Neural progenitor cell (in vitro differentiated cells): ENCODE data around the gene LYVE1. TPM values are rescaled to one million over a fixed set of nuclear protein-coding genes. Genes with fewer than 3 reads are reported as not detected.

ENCODE experiments used
- DNase-seq: peaks from one replicate; pipeline ENCODE4 v3.0.0-alpha.2; 2016; ENCODE audit warnings: low spot score
- H2AFZ ChIP-seq: fragments of 200-600 bp; sonication (generic); replicated peaks from 2 replicates; pipeline ENCODE4 v1.6.1; 2016; ENCODE audit warnings: antibody characterized with exemption
- H3F3A ChIP-seq: fragments of 200-600 bp; sonication (generic); 2 replicates; pipeline ENCODE4 v1.6.1; 2016; ENCODE audit warnings: antibody characterized with exemption, low read depth
- H3K27ac ChIP-seq: fragments of 200-600 bp; sonication (generic); 2 replicates; pipeline ENCODE4 v1.5.1; 2016; ENCODE audit warnings: mild to moderate bottlenecking
- H3K27me3 ChIP-seq: fragments of 200-600 bp; sonication (generic); 2 replicates; pipeline ENCODE4 v1.6.1; 2016; ENCODE audit warnings: mild to moderate bottlenecking, moderate library complexity
- H3K36me3 ChIP-seq: fragments of 200-600 bp; sonication (generic); 2 replicates; pipeline ENCODE4 v1.5.1; 2016
- H3K4me1 ChIP-seq: fragments of 200-600 bp; sonication (generic); 2 replicates; pipeline ENCODE4 v1.6.1; 2016; ENCODE audit warnings: mixed run types
- H3K4me2 ChIP-seq: fragments of 200-600 bp; sonication (generic); 2 replicates; pipeline ENCODE4 v1.6.1; 2016
- H3K4me3 ChIP-seq: fragments of 200-600 bp; sonication (generic); 2 replicates; pipeline ENCODE4 v1.5.1; 2016
- H3K79me2 ChIP-seq: fragments of 200-600 bp; sonication (generic); 2 replicates; pipeline ENCODE4 v1.6.1; 2016; ENCODE audit warnings: low read depth
- H3K9ac ChIP-seq: fragments of 200-600 bp; sonication (generic); 2 replicates; pipeline ENCODE4 v1.6.1; 2016
- H3K9me3 ChIP-seq: fragments of 200-600 bp; sonication (generic); 2 replicates; pipeline ENCODE4 v1.5.1; 2016; ENCODE audit warnings: low read depth
- H4K20me1 ChIP-seq: fragments of 200-600 bp; sonication (generic); 2 replicates; pipeline ENCODE4 v1.6.1; 2016; ENCODE audit warnings: low read depth
- H3K27ac Mint-ChIP-seq: 3 replicates; pipeline ENCODE4 v1.8.0; 2021; ENCODE audit warnings: mixed read lengths
- H3K27me3 Mint-ChIP-seq: 2 replicates; pipeline ENCODE4 v1.8.0; 2022; ENCODE audit warnings: low read depth, mild to moderate bottlenecking, inconsistent platforms, moderate library complexity, mixed read lengths; ENCODE audit not compliant: insufficient read depth
- H3K36me3 Mint-ChIP-seq: 3 replicates; pipeline ENCODE4 v1.8.0; 2021; ENCODE audit warnings: mixed read lengths
- H3K4me1 Mint-ChIP-seq: 3 replicates; pipeline ENCODE4 v1.8.0; 2021; ENCODE audit warnings: mixed read lengths
- H3K4me3 Mint-ChIP-seq: 3 replicates; pipeline ENCODE4 v1.8.0; 2021; ENCODE audit warnings: mild to moderate bottlenecking, moderate library complexity, mixed read lengths
- H3K9me3 Mint-ChIP-seq: 3 replicates; pipeline ENCODE4 v1.8.0; 2020; ENCODE audit warnings: mixed read lengths
- CTCF ChIP-seq: fragments of 200-600 bp; sonication (generic); IDR thresholded peaks from 2 replicates; pipeline ENCODE4 v1.5.1; 2017; ENCODE audit warnings: antibody characterized with exemption, mild to moderate bottlenecking
- EZH2 ChIP-seq: fragments of 200-600 bp; sonication (generic); IDR thresholded peaks from 2 replicates; pipeline ENCODE4 v1.6.1; 2017; ENCODE audit warnings: antibody characterized with exemption, mild to moderate bottlenecking, moderate library complexity
- EZH2phosphoT487 ChIP-seq: fragments of 200-600 bp; sonication (generic); IDR thresholded peaks from 2 replicates; pipeline ENCODE4 v1.6.1; 2017; ENCODE audit warnings: antibody characterized with exemption
- total RNA-seq: library from RNA; depleted of rRNA; stranded (reverse); fragments of >200 nt; gene quantifications from 2 replicates; pipeline ENCODE4 v1.2.3, GENCODE V29; 2015; ENCODE audit warnings: low replicate concordance

The LYVE1 gene
- total RNA-seq, 1 donor from 2014 or later = 0.51 TPM

GRCh38 chr11:10601837-10602236, 33.4 kb upstream of the LYVE1 start:
- peaks cover 8% of the 10 kb centered on the region for H3K4me1 ChIP-seq
- Mint-ChIP-seq H3K36me3 (no peaks in the 10 kb centered on the region), H3K4me3 (no peak overlapping the region), H3K27me3 (no peaks in the 10 kb centered on the region), H3K9me3 (no peaks in the 10 kb centered on the region), H3K4me1 (peaks cover 24% of the 10 kb centered on the region), H3K27ac (peak overlapping the region; percentile 70)
- H4K20me1 ChIP-seq = no peaks in the 10 kb centered on the region
- no peak for DNase-seq
- TF ChIP-seq CTCF = no peak
- TF ChIP-seq EZH2phosphoT487 = no peak
- H3K27me3 ChIP-seq = no peaks in the 10 kb centered on the region
- no peaks in the 10 kb centered on the region for H3K36me3 ChIP-seq
- H2AFZ ChIP-seq = no peak overlapping the region
- H3K79me2 ChIP-seq = no peaks in the 10 kb centered on the region
- no peak overlapping the region for H3K4me2 ChIP-seq
- H3F3A ChIP-seq = no peaks in the 10 kb centered on the region
- H3K9ac ChIP-seq = no peak overlapping the region
- H3K4me3 ChIP-seq = no peak overlapping the region
- H3K27ac ChIP-seq = no peak overlapping the region
- no peaks in the 10 kb centered on the region for H3K9me3 ChIP-seq

- Mint-ChIP-seq H3K4me1 (peaks cover 13% of the 10 kb centered on the region), H3K27me3 (no peaks in the 10 kb centered on the region), H3K36me3 (no peaks in the 10 kb centered on the region), H3K9me3 (no peaks in the 10 kb centered on the region), H3K4me3 (no peak overlapping the region), H3K27ac (peak overlapping the region; percentile 70)
- H3K36me3 ChIP-seq = no peaks in the 10 kb centered on the region
- DNase-seq = no peak
- no peak for TF ChIP-seq EZH2phosphoT487
- TF ChIP-seq CTCF = no peak
- no peak for TF ChIP-seq EZH2
- no peak overlapping the region for H3K4me2 ChIP-seq
- no peaks in the 10 kb centered on the region for H3K27me3 ChIP-seq
- H4K20me1 ChIP-seq = no peaks in the 10 kb centered on the region
- H3K9ac ChIP-seq = no peak overlapping the region
- no peaks in the 10 kb centered on the region for H3K79me2 ChIP-seq
- no peak overlapping the region for H3K27ac ChIP-seq
- no peaks in the 10 kb centered on the region for H3K4me1 ChIP-seq
- no peak overlapping the region for H3K4me3 ChIP-seq
- no peak overlapping the region for H2AFZ ChIP-seq
- H3F3A ChIP-seq = no peaks in the 10 kb centered on the region
- no peaks in the 10 kb centered on the region for H3K9me3 ChIP-seq
These were observed 32.2 kb upstream of the LYVE1 start for GRCh38 chr11:10600570-10601248.

GRCh38 chr11:10599388-10600175, 31.1 kb upstream of the LYVE1 start:
- Histone ChIP-seq H3K4me3 (no peak overlapping the region), H3K79me2 (no peaks in the 10 kb centered on the region), H3K4me2 (no peak overlapping the region), H3K9ac (no peak overlapping the region), H2AFZ (no peak overlapping the region), H3K9me3 (no peaks in the 10 kb centered on the region), H3K36me3 (no peaks in the 10 kb centered on the region), H3F3A (no peaks in the 10 kb centered on the region), H3K4me1 (no peaks in the 10 kb centered on the region), H3K27me3 (no peaks in the 10 kb centered on the region), H3K27ac (no peak overlapping the region), H4K20me1 (no peaks in the 10 kb centered on the region)
- Mint-ChIP-seq H3K4me1 (peaks cover 5% of the 10 kb centered on the region), H3K27ac (no peak overlapping the region), H3K27me3 (no peaks in the 10 kb centered on the region), H3K4me3 (no peak overlapping the region), H3K36me3 (no peaks in the 10 kb centered on the region), H3K9me3 (no peaks in the 10 kb centered on the region)
- no peak for DNase-seq
- TF ChIP-seq EZH2 = no peak
- TF ChIP-seq EZH2phosphoT487 = no peak
- no peak for TF ChIP-seq CTCF
